NOMO-1 treated with dmso at 0.1 percent for 144 hours (cell line): Measurements from ENCODE around the gene LEFTY2.
A peak's percentile ranks its signal among the peaks of the same experiment; 100 is the strongest.
"Not testable (repeated sequence)": the region's sequence is repeated elsewhere in the genome, so short reads cannot be mapped to it uniquely, and the experiment has no call there.

Source experiments
- DNase-seq: peaks from one replicate; lab custom pipeline; 2025; ENCODE audit not compliant: unreplicated experiment; lab: John Stamatoyannopoulos, UW

LEFTY2 gene

GRCh38 chr1:225931270-225932136 lies 9.5 kb downstream of the LEFTY2 start:
- no peak for DNase-seq

DNA sequence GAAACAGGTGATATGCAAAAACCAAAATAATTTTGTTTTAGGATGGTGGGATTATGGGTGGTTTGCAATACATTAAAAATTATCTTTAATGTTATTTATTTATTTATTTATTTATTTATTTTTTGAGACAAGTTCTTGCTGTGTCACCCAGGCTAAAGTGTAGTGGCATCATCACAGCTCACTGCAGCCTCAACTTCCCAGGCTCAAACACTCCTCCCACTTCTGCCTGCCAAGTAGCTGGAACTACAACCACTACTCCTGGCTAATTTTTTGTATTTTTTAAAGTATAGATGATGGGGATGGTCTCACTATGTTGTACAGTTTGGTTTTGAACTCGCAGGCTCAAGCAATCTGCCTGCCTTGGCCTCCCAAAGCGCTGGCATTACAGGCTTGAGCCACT lies 10.5 kb downstream of the LEFTY2 start:
- no peak for DNase-seq

- DNase-seq = not testable (repeated sequence)
These were observed 11.6 kb downstream of the LEFTY2 start for GRCh38 chr1:225929462-225929861.

GRCh38 chr1:225928186-225929175 lies 12.5 kb downstream of the LEFTY2 start:
- no peak for DNase-seq

GRCh38 chr1:225926551-225927113 lies 14.4 kb downstream of the LEFTY2 start:
- DNase-seq = no peak

DNA sequence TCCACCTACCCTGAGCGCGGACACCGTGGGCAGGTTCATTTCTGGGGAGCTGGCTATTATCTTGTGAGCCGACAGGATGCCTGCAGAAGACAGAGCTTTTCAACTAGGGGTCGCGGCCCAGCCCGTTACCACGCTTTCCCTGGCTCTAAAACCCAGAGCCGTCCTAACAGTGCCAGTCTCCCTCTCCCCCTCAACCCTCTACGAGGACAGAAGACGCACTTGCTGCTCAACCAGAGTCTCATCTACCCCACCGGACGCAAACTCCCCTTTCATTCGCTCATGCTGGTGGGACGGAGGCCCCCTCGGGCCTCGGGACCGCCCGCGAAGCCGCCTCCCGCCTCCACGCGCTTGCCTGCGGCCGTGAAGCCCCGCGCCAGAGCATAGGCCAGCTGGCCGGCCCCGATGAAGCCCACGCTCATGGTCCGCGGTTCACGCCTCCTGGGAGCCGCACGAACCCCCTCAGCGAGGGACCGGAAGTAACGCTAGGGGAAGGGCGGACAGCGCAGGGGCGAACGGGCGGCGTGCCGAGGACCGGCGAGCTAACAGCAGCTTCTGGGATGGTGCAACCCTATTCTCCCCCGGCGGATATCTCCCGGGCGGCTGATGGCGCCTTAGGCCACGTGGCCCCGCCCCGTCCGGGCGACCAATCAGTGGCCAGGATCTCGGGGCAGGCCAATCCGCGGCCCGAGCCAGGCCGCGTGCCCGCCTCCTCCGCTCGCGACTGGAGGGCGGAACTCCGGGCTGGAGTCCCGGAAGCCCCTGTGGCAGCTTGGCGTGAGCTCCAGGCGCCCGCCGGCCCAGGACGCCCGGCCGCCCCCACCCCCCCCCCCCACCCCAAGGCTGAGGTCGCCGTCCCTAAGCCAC lies 17.1 kb downstream of the LEFTY2 start, which contains the start of gene PYCR2:
PYCR2 (minus strand) TSS at position 559 of the 864 bp plus-strand sequence; CDS start at position 419, 140 bp downstream.
- DNase-seq = peak; percentile 96

DNA sequence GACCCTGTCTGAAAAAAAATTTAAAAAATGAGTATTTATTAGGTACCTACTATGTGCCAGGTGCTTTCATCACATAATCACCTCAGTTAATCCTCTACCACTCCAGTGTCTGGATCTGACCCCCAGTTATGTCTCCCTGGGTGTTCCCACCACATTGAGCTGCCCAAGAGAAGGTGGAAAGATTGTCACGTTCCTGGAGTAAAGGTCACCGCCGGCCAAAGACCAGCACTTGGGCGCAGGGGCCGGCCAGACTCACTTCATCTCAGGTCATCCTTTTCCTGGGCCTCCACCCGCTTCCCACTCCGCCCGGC lies 17.7 kb downstream of the LEFTY2 start:
- no peak for DNase-seq

DNA sequence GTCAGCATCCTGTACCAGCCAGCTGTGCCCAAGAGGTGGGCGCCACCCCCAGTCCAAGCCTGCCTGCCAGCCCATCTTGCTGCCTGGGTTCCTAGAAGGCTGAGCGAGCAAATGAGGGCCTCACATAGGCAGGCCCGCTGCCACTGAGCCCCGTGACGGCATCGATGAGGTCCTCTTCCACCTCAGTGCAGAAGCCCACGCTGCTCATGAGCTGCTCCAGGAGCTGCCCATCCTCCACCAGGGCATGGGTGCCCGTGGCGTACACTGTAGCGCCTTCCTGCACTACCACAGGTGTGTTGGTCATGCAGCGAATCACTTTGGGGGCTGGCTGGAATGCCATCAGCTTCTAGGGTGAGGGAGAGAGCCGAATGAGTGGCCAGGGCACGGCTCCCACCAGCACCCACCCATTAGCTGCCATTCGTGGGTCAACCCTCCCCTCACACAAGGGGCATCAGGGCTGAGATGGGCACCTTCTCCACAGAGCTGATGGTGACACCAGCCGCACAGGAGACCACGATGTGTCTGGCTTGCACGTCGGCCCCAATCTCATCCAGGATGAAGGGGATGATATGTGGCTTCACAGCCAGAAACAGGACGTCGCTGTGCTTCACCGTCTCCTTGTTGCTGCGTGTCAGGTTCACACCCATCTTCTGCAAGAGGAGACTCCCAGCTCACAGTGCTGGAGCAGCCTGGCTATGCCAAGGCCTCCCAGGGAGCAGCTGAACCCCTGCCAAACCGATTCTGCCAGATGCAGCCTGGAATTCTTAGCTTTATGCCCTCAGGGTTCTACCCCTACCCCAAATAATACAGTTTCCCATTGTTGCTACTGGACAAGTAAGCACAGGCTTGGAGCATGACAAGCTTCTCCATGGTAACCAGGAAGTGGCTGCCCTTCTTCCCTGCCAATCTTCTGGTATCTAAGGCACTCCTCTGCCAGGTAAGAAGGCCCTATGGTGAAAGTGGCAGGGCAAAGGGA lies 19.0 kb downstream of the LEFTY2 start:
- no peak for DNase-seq

- DNase-seq = no peak
These were observed 21.1 kb downstream of the LEFTY2 start for GRCh38 chr1:225919906-225920305.

DNA sequence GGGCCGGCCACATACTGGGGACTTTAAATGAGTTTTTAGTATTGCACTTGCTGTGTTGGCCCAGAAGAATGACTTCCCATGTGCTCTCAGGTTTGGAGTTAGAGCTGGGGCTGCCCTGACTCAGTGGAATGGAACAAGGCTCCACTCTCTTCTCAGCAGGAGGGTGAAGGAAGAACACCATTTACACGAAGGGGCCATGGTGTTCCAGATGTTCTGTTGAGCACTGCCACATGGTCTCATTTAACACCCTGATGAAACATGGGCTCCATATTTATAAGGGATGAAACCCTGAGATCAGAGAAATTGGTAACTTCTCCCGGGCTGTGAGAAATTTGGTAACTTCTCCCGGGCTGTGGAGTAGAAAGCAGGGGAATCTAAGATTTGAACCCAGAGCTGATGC lies 22.7 kb downstream of the LEFTY2 start:
- DNase-seq = no peak

GRCh38 chr1:225917536-225917935 lies 23.5 kb downstream of the LEFTY2 start:
- no peak for DNase-seq

- DNase-seq = no peak
These were observed 23.9 kb downstream of the LEFTY2 start for GRCh38 chr1:225917101-225917500.

GRCh38 chr1:225915538-225915991 lies 25.5 kb downstream of the LEFTY2 start:
- no peak for DNase-seq

DNA sequence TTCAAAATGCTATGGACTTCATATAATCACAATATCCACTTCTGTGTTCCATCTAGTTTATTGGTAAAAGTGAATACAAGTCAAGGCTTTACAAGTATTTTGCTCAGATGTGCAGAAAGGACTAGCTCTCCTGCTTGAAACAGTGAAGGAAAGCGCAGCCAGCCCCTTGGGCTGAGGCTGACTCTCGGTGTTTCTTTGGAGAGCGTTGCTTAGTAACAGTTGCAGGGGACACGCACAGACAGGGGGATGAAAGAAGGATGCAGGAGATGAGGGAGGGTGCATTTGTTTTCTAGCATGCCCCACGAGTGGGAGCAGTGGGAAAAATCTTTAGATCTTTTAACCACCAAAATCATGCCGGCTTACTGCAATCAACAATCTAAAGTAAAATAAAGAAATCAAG lies 26.1 kb downstream of the LEFTY2 start:
- no peak for DNase-seq

DNA sequence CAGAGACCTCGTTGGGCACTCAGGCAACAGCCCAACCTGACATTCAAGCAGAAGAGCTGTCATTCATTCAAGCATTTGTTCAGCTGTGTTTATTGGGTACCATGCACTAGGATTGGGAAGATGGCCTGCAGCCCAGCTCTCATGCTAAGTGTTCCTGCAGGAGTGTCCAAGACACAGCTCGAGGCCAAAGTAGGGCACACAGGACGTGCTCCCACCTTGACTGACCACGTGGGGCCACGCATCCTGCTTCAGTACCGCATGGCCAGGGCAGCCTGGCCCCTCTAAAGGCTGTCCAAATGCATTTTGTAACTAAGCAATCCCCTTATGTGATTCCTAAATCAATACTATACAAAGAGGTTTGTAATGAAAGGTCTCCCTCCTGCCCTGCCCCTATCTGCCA lies 26.6 kb downstream of the LEFTY2 start:
- no peak for DNase-seq

DNA sequence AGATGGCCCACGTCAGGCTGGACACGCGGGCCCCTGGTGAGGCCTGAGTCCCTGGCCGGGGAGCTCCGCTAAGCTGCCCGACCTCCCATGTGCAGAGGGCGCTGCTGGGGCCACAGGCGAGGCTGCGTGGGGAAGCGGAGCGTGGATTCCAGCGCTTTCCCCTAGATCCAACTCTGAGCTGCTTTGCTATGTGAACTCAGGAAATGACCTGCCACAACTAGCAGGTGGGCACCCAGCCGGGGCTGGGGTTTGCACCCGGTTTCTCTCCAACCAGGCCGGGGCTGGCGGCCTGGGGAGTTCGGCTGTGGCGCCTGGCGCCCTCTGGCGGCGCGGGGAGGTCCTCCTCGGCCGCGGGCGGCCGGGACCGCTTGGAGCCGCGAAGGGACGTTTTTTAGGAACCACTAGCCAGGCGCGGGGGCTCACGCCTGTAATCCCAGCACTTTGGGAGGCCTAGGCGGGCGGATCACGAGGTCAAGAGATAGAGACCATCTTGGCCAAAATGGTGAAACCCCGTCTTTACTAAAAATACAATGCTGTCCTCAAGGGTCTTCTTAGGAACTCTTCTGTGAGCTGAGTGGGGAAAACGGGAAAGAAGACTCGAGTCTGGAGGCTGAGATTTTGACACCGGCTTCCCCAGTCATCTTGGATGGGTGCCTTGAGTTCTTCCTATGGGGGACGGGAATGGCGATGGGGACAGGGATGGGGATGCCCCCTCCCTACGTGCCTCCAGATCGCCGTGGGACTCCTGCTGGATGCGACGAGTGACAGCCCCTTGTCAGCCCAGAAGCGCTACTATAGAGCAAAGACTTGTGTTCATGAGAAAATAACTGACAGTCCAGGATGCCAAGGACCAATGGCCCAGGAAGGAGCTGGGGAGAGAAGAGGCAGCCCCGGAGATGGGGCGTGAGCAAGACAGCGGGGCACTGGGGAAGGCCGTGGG lies 29.6 kb downstream of the LEFTY2 start:
- DNase-seq = no peak

DNA sequence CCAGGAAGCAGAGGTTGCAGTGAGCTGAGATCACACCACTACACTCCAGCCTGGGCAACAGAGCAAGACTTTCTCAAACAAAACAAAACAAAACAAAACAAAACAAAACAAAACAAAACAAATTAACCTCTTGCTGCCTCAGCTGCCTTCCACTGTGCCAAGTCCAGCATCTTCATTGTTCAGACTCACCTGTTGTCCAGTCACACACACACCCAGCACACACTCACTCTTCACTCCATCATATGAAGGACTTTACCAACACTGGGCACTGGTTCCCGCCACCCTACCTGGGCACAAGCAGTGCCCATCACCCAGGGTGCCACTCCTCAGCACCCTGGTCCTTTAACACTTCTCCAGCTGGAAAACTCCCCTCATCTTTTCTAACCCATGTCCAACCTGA lies 31.5 kb downstream of the LEFTY2 start:
- DNase-seq = no peak

DNA sequence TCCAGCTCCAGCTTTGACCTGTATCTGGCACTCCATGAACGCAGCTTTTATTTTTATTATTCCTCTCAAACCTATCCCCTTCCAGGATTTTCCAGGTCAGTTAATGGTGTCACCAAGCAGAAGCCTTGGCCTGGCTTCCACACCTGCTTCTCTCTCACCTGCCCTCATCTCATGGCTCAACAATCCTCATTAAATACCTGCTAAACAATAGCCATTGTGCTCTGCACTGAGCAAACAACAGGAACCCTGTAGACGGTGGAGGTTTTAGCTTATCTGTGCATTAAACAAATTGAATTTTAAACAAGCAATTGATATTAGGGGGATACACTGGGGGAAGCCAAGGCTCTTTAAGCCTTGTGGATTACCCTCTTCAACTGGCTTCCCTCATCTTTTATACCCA lies 32.2 kb downstream of the LEFTY2 start:
- no peak for DNase-seq
